Measurements from ENCODE around the gene SYNGR4. TPM values are rescaled to one million over a fixed set of nuclear protein-coding genes. Genes with fewer than 3 reads are reported as not detected.

SYNGR4 gene
- total RNA-seq, 1 donor from 2014 or later: not detected

- Histone ChIP-seq H3K36me3 (no peaks in the 10 kb centered on the region), H3K79me2 (ENCODE audit: low read depth) (no peaks in the 10 kb centered on the region), H3K4me3 (no peak overlapping the region), H3K9me3 (ENCODE audit: low read depth) (no peaks in the 10 kb centered on the region), H2AFZ (replicated peaks) (no peak overlapping the region), H3K27me3 (no peaks in the 10 kb centered on the region), H3K9ac (no peak overlapping the region), H3K27ac (no peak overlapping the region), H3K4me2 (no peak overlapping the region), H3F3A (ENCODE audit: low read depth) (no peaks in the 10 kb centered on the region), H4K20me1 (ENCODE audit: low read depth) (no peaks in the 10 kb centered on the region), H3K4me1 (no peaks in the 10 kb centered on the region)
- no peak overlapping the region for H3K4me3 Mint-ChIP-seq
- no peak for DNase-seq (ENCODE audit: low spot score)
- H3K36me3 Mint-ChIP-seq: no peaks in the 10 kb centered on the region
- TF ChIP-seq EZH2phosphoT487 (IDR thresholded peaks at IDR 0.05) (no peak), CTCF (IDR thresholded peaks at IDR 0.05) (no peak), EZH2 (IDR thresholded peaks at IDR 0.05) (no peak)
- peaks cover 21% of the 10 kb centered on the region for H3K27me3 Mint-ChIP-seq (ENCODE audit: insufficient read depth, low read depth)
- peaks cover 15% of the 10 kb centered on the region for H3K4me1 Mint-ChIP-seq
- H3K9me3 Mint-ChIP-seq: no peaks in the 10 kb centered on the region
- H3K27ac Mint-ChIP-seq: no peak overlapping the region
These were observed 15.4 kb upstream of the SYNGR4 start for GRCh38 chr19:48348737-48349136.

GRCh38 chr19:48350856-48351255 lies 13.3 kb upstream of the SYNGR4 start:
- no peaks in the 10 kb centered on the region for H4K20me1 ChIP-seq (ENCODE audit: low read depth)
- H3K4me1 ChIP-seq: peaks cover 2% of the 10 kb centered on the region
- H3K9ac ChIP-seq: no peak overlapping the region
- Mint-ChIP-seq H3K4me1 (peaks cover 32% of the 10 kb centered on the region), H3K4me3 (peak overlapping the region; percentile 48), H3K27ac (no peak overlapping the region), H3K36me3 (no peaks in the 10 kb centered on the region), H3K9me3 (no peaks in the 10 kb centered on the region), H3K27me3 (ENCODE audit: insufficient read depth, low read depth) (peaks cover 19% of the 10 kb centered on the region)
- H3K36me3 ChIP-seq: no peaks in the 10 kb centered on the region
- H3K79me2 ChIP-seq (ENCODE audit: low read depth): no peaks in the 10 kb centered on the region
- no peak overlapping the region for H3K27ac ChIP-seq
- no peaks in the 10 kb centered on the region for H3F3A ChIP-seq (ENCODE audit: low read depth)
- TF ChIP-seq CTCF (IDR thresholded peaks at IDR 0.05) (no peak), EZH2 (IDR thresholded peaks at IDR 0.05) (no peak), EZH2phosphoT487 (IDR thresholded peaks at IDR 0.05) (no peak)
- DNase-seq (ENCODE audit: low spot score): no peak
- no peak overlapping the region for H2AFZ ChIP-seq (replicated peaks)
- no peak overlapping the region for H3K4me2 ChIP-seq
- no peaks in the 10 kb centered on the region for H3K27me3 ChIP-seq
- H3K9me3 ChIP-seq (ENCODE audit: low read depth): no peaks in the 10 kb centered on the region
- H3K4me3 ChIP-seq: no peak overlapping the region

GRCh38 chr19:48351341-48351752 lies 12.8 kb upstream of the SYNGR4 start:
- Histone ChIP-seq H3K4me1 (peaks cover 2% of the 10 kb centered on the region), H3K9ac (no peak overlapping the region), H3K9me3 (ENCODE audit: low read depth) (no peaks in the 10 kb centered on the region), H3K79me2 (ENCODE audit: low read depth) (no peaks in the 10 kb centered on the region), H2AFZ (replicated peaks) (no peak overlapping the region), H4K20me1 (ENCODE audit: low read depth) (no peaks in the 10 kb centered on the region), H3K36me3 (no peaks in the 10 kb centered on the region), H3K27ac (no peak overlapping the region), H3K27me3 (no peaks in the 10 kb centered on the region), H3K4me2 (no peak overlapping the region), H3F3A (ENCODE audit: low read depth) (no peaks in the 10 kb centered on the region), H3K4me3 (no peak overlapping the region)
- Mint-ChIP-seq H3K27me3 (ENCODE audit: insufficient read depth, low read depth) (peaks cover 20% of the 10 kb centered on the region), H3K36me3 (no peaks in the 10 kb centered on the region), H3K9me3 (no peaks in the 10 kb centered on the region), H3K4me1 (peaks cover 35% of the 10 kb centered on the region), H3K4me3 (peak overlapping the region; percentile 48), H3K27ac (no peak overlapping the region)
- peak; percentile 81 for DNase-seq (ENCODE audit: low spot score)
- TF ChIP-seq EZH2phosphoT487 (IDR thresholded peaks at IDR 0.05) (no peak), CTCF (IDR thresholded peaks at IDR 0.05) (peak; percentile 89)

All from neural progenitor cell (in vitro differentiated cells).